Progenitor cell of endocrine pancreas (in vitro differentiated cells): ENCODE results near the gene NUDT6. TPM values are rescaled to one million over a fixed set of nuclear protein-coding genes. Genes with fewer than 3 reads are reported as not detected.

Experiments
- DNase-seq: peaks from one replicate; pipeline ENCODE4 v3.0.0; 2021; ENCODE audit warnings: low spot score; ENCODE audit not compliant: unreplicated experiment
- H3K27ac Mint-ChIP-seq: 2 replicates; pipeline ENCODE4 v1.8.0; 2021; ENCODE audit warnings: mild to moderate bottlenecking, moderate library complexity, mixed read lengths
- H3K27me3 Mint-ChIP-seq: 2 replicates; pipeline ENCODE4 v1.8.0; 2021; ENCODE audit warnings: mixed read lengths
- H3K36me3 Mint-ChIP-seq: 2 replicates; pipeline ENCODE4 v1.8.0; 2022; ENCODE audit warnings: mixed read lengths; ENCODE audit not compliant: insufficient read depth
- H3K4me1 Mint-ChIP-seq: 2 replicates; pipeline ENCODE4 v1.8.0; 2021; ENCODE audit warnings: low read depth, mixed read lengths
- H3K4me3 Mint-ChIP-seq: 2 replicates; pipeline ENCODE4 v1.8.0; 2021; ENCODE audit warnings: low read depth, mild to moderate bottlenecking, moderate library complexity, mixed read lengths
- H3K9me3 Mint-ChIP-seq: 2 replicates; pipeline ENCODE4 v1.8.0; 2021; ENCODE audit warnings: low read depth, mixed read lengths
- long read RNA-seq: library from polyadenylated mRNA; unstranded; transcript quantifications from one replicate; pipeline ENCODE4 v2.0.0, GENCODE V29; 2020
- total RNA-seq: library from RNA; stranded (reverse); gene quantifications from 2 replicates; pipeline ENCODE4 v1.2.1, GENCODE V29; 2021
- TF ChIP-seq, protein P1 (sequence below): fragments of 200-600 bp; sonication (generic); IDR thresholded peaks from one replicate; pipeline ENCODE4 v1.5.0; 2021; ENCODE audit warnings: antibody characterized with exemption, mild to moderate bottlenecking; ENCODE audit not compliant: unreplicated experiment

NUDT6 gene, protein sequence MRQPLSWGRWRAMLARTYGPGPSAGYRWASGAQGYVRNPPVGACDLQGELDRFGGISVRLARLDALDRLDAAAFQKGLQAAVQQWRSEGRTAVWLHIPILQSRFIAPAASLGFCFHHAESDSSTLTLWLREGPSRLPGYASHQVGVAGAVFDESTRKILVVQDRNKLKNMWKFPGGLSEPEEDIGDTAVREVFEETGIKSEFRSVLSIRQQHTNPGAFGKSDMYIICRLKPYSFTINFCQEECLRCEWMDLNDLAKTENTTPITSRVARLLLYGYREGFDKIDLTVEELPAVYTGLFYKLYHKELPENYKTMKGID
- 6.3 and 8.6 TPM in 2 replicates for total RNA-seq
- long read RNA-seq, partial matches to known transcripts, result 1 of 10 reads
- long read RNA-seq, other reads (novel, unspliced or antisense), result 4 of 10 reads

DNA sequence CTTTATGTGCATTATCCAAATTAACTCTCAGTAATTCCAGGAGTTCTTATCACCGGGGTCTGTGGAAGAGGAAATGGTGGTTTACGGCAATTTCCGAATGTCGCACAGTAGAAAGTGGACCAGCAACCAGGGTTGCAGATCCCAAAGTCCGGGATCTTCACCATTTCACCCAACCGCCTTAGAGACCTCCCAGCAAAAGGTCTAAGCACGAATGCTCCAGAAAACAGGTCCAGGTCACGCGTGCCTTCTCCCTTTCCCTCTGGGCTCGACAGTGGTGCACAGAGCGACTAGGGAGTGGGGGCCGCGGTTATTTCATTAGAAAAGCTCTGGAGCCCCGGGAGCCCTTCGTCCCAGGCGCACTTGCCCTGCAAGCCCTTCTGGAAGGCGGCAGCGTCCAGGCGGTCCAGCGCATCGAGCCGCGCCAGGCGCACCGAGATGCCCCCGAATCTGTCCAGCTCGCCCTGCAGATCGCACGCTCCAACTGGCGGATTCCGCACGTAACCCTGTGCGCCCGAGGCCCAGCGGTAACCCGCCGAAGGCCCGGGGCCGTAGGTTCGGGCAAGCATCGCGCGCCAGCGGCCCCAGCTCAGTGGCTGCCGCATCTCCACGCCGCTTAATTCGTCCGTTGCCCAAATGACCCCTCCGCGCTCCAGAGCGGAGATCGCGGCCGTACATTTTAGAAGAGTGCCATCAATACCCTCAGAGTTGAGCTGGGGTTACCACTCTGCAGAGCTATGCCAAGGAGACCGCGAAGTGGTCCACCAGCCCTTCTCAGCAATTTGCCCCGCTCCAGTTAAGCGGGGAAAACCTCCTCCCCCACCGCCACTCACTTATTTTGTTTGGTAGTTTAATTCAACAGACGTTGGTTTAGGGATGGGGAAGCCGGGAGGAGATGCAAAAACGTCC lies at the start of gene NUDT6:
Gene NUDT6 (minus strand): TSS at position 627 of the 906 bp plus-strand sequence. CDS start 25 bp downstream, at position 602.
- TF ChIP-seq, protein P1, sequence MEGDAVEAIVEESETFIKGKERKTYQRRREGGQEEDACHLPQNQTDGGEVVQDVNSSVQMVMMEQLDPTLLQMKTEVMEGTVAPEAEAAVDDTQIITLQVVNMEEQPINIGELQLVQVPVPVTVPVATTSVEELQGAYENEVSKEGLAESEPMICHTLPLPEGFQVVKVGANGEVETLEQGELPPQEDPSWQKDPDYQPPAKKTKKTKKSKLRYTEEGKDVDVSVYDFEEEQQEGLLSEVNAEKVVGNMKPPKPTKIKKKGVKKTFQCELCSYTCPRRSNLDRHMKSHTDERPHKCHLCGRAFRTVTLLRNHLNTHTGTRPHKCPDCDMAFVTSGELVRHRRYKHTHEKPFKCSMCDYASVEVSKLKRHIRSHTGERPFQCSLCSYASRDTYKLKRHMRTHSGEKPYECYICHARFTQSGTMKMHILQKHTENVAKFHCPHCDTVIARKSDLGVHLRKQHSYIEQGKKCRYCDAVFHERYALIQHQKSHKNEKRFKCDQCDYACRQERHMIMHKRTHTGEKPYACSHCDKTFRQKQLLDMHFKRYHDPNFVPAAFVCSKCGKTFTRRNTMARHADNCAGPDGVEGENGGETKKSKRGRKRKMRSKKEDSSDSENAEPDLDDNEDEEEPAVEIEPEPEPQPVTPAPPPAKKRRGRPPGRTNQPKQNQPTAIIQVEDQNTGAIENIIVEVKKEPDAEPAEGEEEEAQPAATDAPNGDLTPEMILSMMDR, result no peak
- H3K4me3 Mint-ChIP-seq, result peak within 1 kb of the TSS; percentile 96
- peaks cover 10% of the 10 kb centered on the region for H3K4me1 Mint-ChIP-seq
- no peaks in the 10 kb centered on the region for H3K36me3 Mint-ChIP-seq
- DNase-seq, result peak; percentile 41
- no peaks in the 10 kb centered on the region for H3K9me3 Mint-ChIP-seq
- peak within 1 kb of the TSS; percentile 97 for H3K27ac Mint-ChIP-seq
- no peaks in the 10 kb centered on the region for H3K27me3 Mint-ChIP-seq

DNA sequence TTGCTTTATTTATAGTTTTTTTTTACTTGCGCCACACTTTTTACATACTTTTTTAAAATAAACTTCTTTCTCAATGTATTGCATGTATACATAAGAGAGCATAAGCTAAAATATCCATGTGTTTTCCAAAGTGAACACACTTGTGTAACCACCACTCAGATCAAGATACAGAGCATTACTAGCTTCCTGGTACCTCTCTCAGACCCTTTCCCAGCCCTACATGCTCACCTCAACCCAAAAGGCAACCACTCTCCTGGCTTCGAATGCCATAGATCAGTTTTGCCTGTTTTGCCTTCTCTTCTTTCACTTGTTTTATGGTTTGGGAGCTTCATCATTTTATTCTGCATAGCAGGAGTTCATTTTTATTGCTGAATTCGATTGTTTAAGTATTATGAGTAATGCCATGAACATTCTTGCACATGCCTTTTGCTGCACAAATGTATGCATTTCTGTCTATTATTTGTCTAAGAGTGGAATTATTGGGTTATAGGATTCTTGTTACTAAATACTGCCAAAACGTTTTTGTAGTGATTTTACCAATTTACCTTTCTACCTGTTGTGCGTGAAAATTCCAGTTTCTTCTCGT lies 45.9 kb upstream of the NUDT6 start:
- TF ChIP-seq, protein P1, result no peak
- H3K27ac Mint-ChIP-seq, result no peak overlapping the region
- no peak overlapping the region for H3K4me3 Mint-ChIP-seq
- no peak for DNase-seq
- no peaks in the 10 kb centered on the region for H3K4me1 Mint-ChIP-seq
- no peaks in the 10 kb centered on the region for H3K27me3 Mint-ChIP-seq
- H3K36me3 Mint-ChIP-seq, result no peaks in the 10 kb centered on the region
- no peaks in the 10 kb centered on the region for H3K9me3 Mint-ChIP-seq

DNA sequence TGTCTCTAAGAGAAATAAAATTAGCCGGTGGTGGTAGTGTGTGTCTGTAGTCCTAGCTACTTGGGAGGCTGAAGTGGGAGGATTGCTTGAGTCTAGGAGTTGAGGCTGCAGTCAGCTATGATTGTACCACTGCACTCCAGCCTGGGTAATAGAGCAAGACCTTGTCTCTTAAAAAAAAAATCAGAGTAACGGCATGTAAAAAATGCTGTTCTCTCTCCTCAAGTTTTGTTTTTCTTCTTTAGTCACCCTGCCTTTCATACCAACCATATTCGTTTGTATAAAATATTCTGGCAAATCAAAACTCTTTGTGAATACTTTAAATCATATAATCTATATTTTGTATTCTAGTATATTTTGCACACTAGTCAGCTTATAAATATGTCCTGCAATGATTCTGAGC lies 44.8 kb upstream of the NUDT6 start:
- Mint-ChIP-seq H3K36me3 (no peaks in the 10 kb centered on the region), H3K9me3 (no peaks in the 10 kb centered on the region), H3K27me3 (no peaks in the 10 kb centered on the region), H3K4me3 (no peak overlapping the region), H3K27ac (no peak overlapping the region), H3K4me1 (no peaks in the 10 kb centered on the region)
- TF ChIP-seq, protein P1, result no peak
- DNase-seq, result no peak

DNA sequence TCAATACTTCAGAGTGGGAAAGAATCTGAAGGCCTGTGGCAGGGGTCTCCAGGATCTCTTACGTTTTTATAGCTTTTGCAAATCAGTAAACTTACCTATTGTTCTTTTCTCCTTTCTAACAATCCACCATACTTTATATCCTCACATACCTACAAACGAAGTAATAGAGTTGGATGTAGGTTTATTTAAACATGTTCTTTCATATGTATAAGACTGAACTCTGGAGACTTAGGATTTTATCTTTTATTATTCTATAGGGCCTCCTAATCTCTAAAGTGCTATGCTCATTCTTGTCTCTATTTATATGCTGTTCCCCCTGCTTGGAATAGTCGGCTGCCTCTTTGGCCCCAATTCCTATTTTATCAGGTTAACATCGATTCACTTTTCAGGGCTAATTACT lies 43.8 kb upstream of the NUDT6 start:
- H3K36me3 Mint-ChIP-seq, result peaks cover 3% of the 10 kb centered on the region
- H3K4me1 Mint-ChIP-seq, result no peaks in the 10 kb centered on the region
- H3K4me3 Mint-ChIP-seq, result no peak overlapping the region
- H3K27ac Mint-ChIP-seq, result no peak overlapping the region
- peaks cover 3% of the 10 kb centered on the region for H3K9me3 Mint-ChIP-seq
- TF ChIP-seq, protein P1, result no peak
- H3K27me3 Mint-ChIP-seq, result no peaks in the 10 kb centered on the region
- no peak for DNase-seq

DNA sequence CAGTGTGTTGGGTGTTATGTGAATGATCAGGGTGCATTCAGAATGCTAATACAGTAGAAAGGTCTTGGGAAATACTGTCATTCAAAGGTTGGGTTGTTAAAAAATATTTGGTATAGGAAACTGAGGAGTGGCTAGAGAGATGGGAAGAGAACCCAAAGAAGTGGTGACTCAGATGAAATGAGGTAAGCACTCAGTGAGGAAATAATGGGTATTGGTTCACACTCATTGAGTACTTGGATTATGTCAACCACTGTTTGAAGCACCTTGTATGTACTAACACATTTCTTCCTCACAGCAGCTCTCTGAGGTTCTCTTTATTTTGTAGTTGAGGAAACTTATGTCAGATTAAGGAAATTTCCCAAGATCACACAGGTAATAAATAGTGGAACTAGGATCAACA lies 40.8 kb upstream of the NUDT6 start:
- H3K27ac Mint-ChIP-seq, result no peak overlapping the region
- H3K9me3 Mint-ChIP-seq, result peaks cover 3% of the 10 kb centered on the region
- peaks cover 3% of the 10 kb centered on the region for H3K36me3 Mint-ChIP-seq
- TF ChIP-seq, protein P1, result no peak
- no peak for DNase-seq
- no peak overlapping the region for H3K4me3 Mint-ChIP-seq
- H3K27me3 Mint-ChIP-seq, result no peaks in the 10 kb centered on the region
- H3K4me1 Mint-ChIP-seq, result no peaks in the 10 kb centered on the region
